GM18868 (cell line): ENCODE results near the gene NPY1R.

Experiments used
- ATAC-seq: cut with Tn5 transposase; IDR thresholded peaks from one replicate; pipeline ENCODE4 v1.9.1; 2021; ENCODE audit warnings: mild to moderate bottlenecking, moderate library complexity; ENCODE audit not compliant: unreplicated experiment

NPY1R gene

DNA sequence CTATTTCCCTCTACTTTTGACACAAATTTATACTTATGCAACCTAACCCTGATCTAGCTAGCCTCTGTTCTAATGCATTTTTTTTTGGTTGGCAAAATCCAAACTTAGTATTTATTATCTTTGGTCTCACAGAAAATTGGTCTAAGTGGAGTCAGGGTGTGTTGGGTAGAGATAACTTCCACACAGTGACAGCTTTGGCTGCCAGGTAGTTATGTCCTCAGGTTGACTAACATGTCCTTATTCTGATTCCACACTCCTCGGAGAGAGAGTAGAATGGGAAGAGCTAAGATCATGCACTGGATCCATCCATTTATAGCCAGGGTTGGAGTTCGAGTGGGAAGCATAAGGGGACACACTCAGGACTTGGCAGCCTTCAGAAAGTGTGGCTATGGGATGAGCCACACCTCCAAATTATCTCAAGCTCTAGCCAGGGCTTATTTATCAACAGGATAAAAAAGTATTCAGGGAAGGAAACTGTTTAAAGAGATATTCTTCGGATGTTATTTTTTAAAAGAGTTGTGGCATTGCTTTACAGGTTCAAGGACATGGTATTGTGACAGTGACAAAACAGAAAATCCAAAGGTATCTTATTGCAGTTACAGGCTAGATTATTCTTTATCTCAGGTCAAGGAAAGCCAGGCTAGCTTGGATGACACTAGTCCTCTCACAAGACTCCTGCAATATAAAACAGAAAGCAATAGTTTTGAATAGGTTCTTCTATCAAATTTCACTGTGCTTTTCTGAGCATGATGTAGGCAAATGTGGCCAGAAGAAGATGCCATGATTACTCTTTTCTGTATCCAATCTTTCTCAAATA is 51.5 kb downstream of the NPY1R start:
- ATAC-seq = no peak

DNA sequence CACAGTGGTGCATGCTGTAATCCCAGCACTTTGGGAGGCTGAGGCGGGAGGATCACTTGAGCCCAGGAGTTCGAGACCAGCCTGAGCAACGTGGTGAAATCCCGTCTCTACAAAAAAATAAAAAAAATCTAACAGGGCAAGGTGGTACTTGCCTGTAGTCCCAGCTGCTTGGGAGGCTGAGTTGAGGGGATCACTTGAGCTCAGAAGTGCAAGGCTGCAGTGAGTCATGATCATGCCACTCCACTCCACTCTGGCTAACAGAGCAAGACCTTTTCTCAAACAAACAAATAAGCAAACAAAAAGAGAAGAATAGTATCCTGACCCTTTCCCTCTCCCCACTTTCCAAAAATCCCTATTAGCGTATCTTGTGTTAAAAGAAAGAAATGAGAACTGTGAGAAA is 52.7 kb downstream of the NPY1R start:
- ATAC-seq = no peak

DNA sequence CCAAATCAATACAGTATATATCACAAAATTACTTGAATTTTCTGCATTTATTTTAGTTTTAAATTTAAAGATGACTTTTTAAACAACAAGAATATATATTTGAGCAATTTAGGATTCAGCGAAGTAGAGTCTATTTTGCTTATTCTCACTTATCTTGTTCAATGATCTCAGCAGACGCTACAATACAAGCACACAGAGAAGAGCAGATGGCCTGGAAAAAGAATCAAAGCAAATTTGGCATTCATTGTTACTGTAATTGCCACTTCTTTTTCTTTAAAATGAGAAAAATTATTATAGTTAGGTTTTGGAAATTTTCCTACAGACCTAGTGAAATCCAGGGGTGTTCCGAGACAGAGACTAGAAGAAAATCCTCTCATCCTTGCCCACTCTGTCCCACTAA is 57.5 kb downstream of the NPY1R start:
- ATAC-seq = no peak
